B cell (primary cell): ENCODE data around the gene DIRAS3. TPM values are rescaled to one million over a fixed set of nuclear protein-coding genes. Genes with fewer than 3 reads are reported as not detected.

Source experiments
- ATAC-seq: fragments of 200-7000 bp; cut with Tn5 transposase; one replicate; pipeline ENCODE4 v1.10.0; 2021; ENCODE audit warnings: low read depth, mild to moderate bottlenecking, moderate number of reproducible peaks, moderate library complexity
- CTCF ChIA-PET: fragments of 350-600 bp; sonication (Branson Sonifier 250); formaldehyde crosslinking; loops from one replicate; lab custom pipeline; 2021; ENCODE audit warnings: antibody characterized with exemption, inconsistent platforms; lab: Charles Lee
- POLR2A ChIA-PET: fragments of 350-600 bp; sonication (Branson Sonifier 250); formaldehyde crosslinking; loops from one replicate; lab custom pipeline; 2021; ENCODE audit warnings: antibody characterized with exemption; lab: Charles Lee
- DNase-seq: peaks from one replicate; pipeline ENCODE4 v3.0.0; 2013
- H2AFZ ChIP-seq: 2 replicates; pipeline ENCODE4 v1.6.1; 2012; ENCODE audit warnings: mild to moderate bottlenecking, low read depth, low read length; ENCODE audit not compliant: insufficient read depth, poor library complexity, severe bottlenecking
- H3K27ac ChIP-seq, 2 donors: 1 replicate in 1 of 2; 2 replicates in 1 of 2; pipeline ENCODE4 v1.5.1; 2012 to 2013; ENCODE audit warnings: low read length in 2 of 2, mild to moderate bottlenecking in 2 of 2, moderate library complexity in 1 of 2
- H3K27me3 ChIP-seq, 4 experiments: fragments of 200-600 bp in 1 of 4; sonication (generic) in 1 of 4; replicated peaks in 1 of 4; 1 replicate in 2 of 4; 2 replicates in 2 of 4; pipeline versions ENCODE4 v1.6.1 to v1.7.0; 2013 to 2016; ENCODE audit warnings: low read length in 3 of 4, mild to moderate bottlenecking in 2 of 4, mixed read lengths in 1 of 4, moderate library complexity in 1 of 4; ENCODE audit not compliant: insufficient read depth in 4 of 4, control insufficient read depth in 3 of 4; ENCODE audit errors: control extremely low read depth in 1 of 4
- H3K36me3 ChIP-seq, 2 experiments: replicated peaks in 1 of 2; 1 replicate in 1 of 2; 2 replicates in 1 of 2; pipeline versions ENCODE4 v1.6.1 to v1.7.1; 2013; ENCODE audit warnings: low read length in 1 of 2; ENCODE audit not compliant: insufficient read depth in 2 of 2, control insufficient read depth in 1 of 2; ENCODE audit errors: control extremely low read depth in 1 of 2, extremely low read depth in 1 of 2
- H3K4me1 ChIP-seq, 2 donors: fragments of 200-600 bp in 1 of 2; sonication (generic) in 1 of 2; 1 replicate in 1 of 2; 2 replicates in 1 of 2; pipeline versions ENCODE4 v1.5.1 to v1.6.1; 2013 to 2017; ENCODE audit warnings: low read length in 2 of 2; ENCODE audit not compliant: control insufficient read depth in 2 of 2, insufficient read depth in 2 of 2
- H3K4me2 ChIP-seq: replicated peaks from 2 replicates; pipeline ENCODE3; 2012; ENCODE audit warnings: mild to moderate bottlenecking, low read depth, low read length; ENCODE audit not compliant: poor library complexity, severe bottlenecking
- H3K4me3 ChIP-seq, 5 experiments: fragments of 200-600 bp in 1 of 5; sonication (generic) in 1 of 5; 1 replicate in 3 of 5; 2 replicates in 2 of 5; pipeline versions ENCODE4 v1.5.1 to v1.7.0; 2011 to 2016; ENCODE audit warnings: low read length in 4 of 5, mild to moderate bottlenecking in 4 of 5, low read depth in 2 of 5, control low read depth in 1 of 5, moderate library complexity in 1 of 5; ENCODE audit not compliant: insufficient read depth in 1 of 5; ENCODE audit errors: control extremely low read depth in 1 of 5, extremely low read depth in 1 of 5
- H3K79me2 ChIP-seq: fragments of 200-600 bp; sonication (generic); one replicate; pipeline ENCODE4 v1.6.0; 2016; ENCODE audit warnings: low read length; ENCODE audit not compliant: control insufficient read depth, insufficient read depth
- H3K9ac ChIP-seq: fragments of 200-600 bp; sonication (generic); 2 replicates; pipeline ENCODE4 v1.6.1; 2017; ENCODE audit warnings: mild to moderate bottlenecking, low read length, moderate library complexity
- H3K9me3 ChIP-seq, 3 donors: one replicate each; pipeline versions ENCODE4 v1.6.1 to v1.7.1; 2013; ENCODE audit warnings: low read length in 2 of 3; ENCODE audit not compliant: control insufficient read depth in 2 of 3, insufficient read depth in 1 of 3; ENCODE audit errors: control extremely low read depth in 1 of 3
- H4K20me1 ChIP-seq: 2 replicates; pipeline ENCODE4 v1.6.0; 2012; ENCODE audit warnings: mild to moderate bottlenecking, low read length; ENCODE audit not compliant: insufficient read depth, control insufficient read depth, poor library complexity, severe bottlenecking
- H3K27ac Mint-ChIP-seq: one replicate; pipeline ENCODE4 v1.8.0; 2021; ENCODE audit warnings: mixed read lengths
- H3K27me3 Mint-ChIP-seq: one replicate; pipeline ENCODE4 v1.8.0; 2021; ENCODE audit warnings: mixed read lengths
- H3K4me1 Mint-ChIP-seq: one replicate; pipeline ENCODE4 v1.8.0; 2021; ENCODE audit warnings: mixed read lengths
- H3K4me3 Mint-ChIP-seq: one replicate; pipeline ENCODE4 v1.8.0; 2021; ENCODE audit warnings: mixed read lengths
- H3K9me3 Mint-ChIP-seq: one replicate; pipeline ENCODE4 v1.8.0; 2022; ENCODE audit warnings: mixed read lengths; ENCODE audit not compliant: insufficient read depth
- EZH2 ChIP-seq: IDR thresholded peaks from 2 replicates; pipeline ENCODE4 v1.6.1; 2012; ENCODE audit warnings: borderline replicate concordance, low read depth, mild to moderate bottlenecking, moderate library complexity, low read length; ENCODE audit not compliant: insufficient read depth, poor library complexity, severe bottlenecking
- WGBS: methylation state at CpG from one replicate; pipeline ENCODE4 v1.1.5; 2013; ENCODE audit warnings: missing lambda C conversion rate; ENCODE audit not compliant: insufficient coverage; 5-methylcytosine and 5-hydroxymethylcytosine counted together
- intact Hi-C: fragments of 100-400 bp; cut with micrococcal nuclease; formaldehyde crosslinking; loops from one replicate; pipeline ENCODE4 v1.10.0; 2022
- polyA plus RNA-seq: library from polyadenylated mRNA; depleted of rRNA; stranded (reverse); fragments of >200 nt; gene quantifications from 2 replicates; pipeline ENCODE4 v1.2.3, GENCODE V29; 2012
- total RNA-seq, 2 donors: library from RNA; stranded (reverse); fragments of 120-200 nt in 1 of 2; gene quantifications; 1 replicate in 1 of 2; 2 replicates in 1 of 2; pipeline versions ENCODE4 v1.2.3 to v1.2.4, GENCODE V29; 2013 to 2022
- TF ChIP-seq, protein P1 (sequence below): fragments of 200-600 bp; IDR thresholded peaks from one replicate; pipeline ENCODE4 v1.8.0; 2022; ENCODE audit warnings: antibody characterized with exemption, mild to moderate bottlenecking

Gene DIRAS3
- total and polyA plus RNA-seq, 2 donors (not counting 1 experiment from before 2014, with no cell fraction given), result not detected

DNA sequence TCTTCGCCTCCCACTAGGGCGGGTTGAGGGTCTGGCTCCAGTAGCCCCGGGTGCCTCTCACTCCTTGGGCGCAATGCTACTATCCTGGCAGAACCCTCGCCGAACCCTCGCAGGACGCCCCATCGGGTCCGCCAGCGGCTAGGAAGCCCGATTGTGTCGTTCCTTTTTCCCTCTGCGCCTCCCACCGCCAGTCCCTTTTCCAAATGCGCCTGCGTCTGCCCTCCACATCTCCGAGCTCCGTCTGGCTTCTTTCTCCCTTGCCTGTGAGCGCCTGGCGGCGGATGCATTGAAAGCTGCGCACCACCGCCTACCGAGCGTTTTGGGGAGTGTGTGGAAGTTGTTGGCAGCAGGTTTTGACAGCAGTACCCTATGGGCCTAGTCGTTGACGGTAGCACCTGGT is 1.0 kb upstream of the DIRAS3 start:
- ATAC-seq (no peak), DNase-seq (no peak)
- WGBS, result 69% methylated on average over 25 of the region's 28 CpGs
- H3K4me2 ChIP-seq, result no peak overlapping the region
- intact Hi-C loops, result no loop called here
- ChIA-PET CTCF (no interaction called here), POLR2A (no interaction called here)
- no peaks in the 10 kb centered on the region for H3K36me3 ChIP-seq
- H3K27ac ChIP-seq, result no peak overlapping the region
- Mint-ChIP-seq H3K4me3 (no peak overlapping the region), H3K9me3 (no peaks in the 10 kb centered on the region), H3K27ac (no peak overlapping the region), H3K4me1 (no peaks in the 10 kb centered on the region), H3K27me3 (peaks cover 15% of the 10 kb centered on the region)
- peaks cover 0 to 2% (median 0%) of the 10 kb centered on the region in 4 experiments for H3K27me3 ChIP-seq
- no peaks in the 10 kb centered on the region for H3K79me2 ChIP-seq
- H3K9me3 ChIP-seq, result peaks cover 0 to 27% (median 0%) of the 10 kb centered on the region in 3 donors
- no peak overlapping the region for H2AFZ ChIP-seq
- H3K9ac ChIP-seq, result no peak overlapping the region
- no peaks in the 10 kb centered on the region for H3K4me1 ChIP-seq
- no peaks in the 10 kb centered on the region for H4K20me1 ChIP-seq
- TF ChIP-seq EZH2, result no peak
- TF ChIP-seq, protein P1, sequence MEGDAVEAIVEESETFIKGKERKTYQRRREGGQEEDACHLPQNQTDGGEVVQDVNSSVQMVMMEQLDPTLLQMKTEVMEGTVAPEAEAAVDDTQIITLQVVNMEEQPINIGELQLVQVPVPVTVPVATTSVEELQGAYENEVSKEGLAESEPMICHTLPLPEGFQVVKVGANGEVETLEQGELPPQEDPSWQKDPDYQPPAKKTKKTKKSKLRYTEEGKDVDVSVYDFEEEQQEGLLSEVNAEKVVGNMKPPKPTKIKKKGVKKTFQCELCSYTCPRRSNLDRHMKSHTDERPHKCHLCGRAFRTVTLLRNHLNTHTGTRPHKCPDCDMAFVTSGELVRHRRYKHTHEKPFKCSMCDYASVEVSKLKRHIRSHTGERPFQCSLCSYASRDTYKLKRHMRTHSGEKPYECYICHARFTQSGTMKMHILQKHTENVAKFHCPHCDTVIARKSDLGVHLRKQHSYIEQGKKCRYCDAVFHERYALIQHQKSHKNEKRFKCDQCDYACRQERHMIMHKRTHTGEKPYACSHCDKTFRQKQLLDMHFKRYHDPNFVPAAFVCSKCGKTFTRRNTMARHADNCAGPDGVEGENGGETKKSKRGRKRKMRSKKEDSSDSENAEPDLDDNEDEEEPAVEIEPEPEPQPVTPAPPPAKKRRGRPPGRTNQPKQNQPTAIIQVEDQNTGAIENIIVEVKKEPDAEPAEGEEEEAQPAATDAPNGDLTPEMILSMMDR, result no peak
- H3K4me3 ChIP-seq, result no peak overlapping the region

DNA sequence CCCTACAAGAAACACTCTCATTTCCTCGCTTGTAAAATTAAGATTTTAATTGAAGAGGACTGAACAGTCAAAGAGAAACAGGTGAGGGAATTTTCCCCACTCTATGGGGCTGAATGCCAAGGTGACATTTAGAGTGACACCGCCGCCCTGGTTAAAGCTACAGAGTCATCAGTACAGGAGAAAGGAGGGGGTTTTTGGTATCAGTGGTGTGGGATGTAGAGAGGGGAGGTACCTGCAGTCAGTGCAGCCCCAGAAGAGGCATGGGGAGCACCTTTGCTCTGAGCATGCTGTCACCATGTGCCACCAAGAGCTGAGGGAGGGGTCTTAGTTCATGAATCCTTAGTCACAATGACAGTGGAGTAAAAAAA is 2.8 kb downstream of the DIRAS3 start:
- Mint-ChIP-seq H3K4me1 (no peaks in the 10 kb centered on the region), H3K27me3 (peaks cover 18% of the 10 kb centered on the region), H3K27ac (no peak overlapping the region), H3K4me3 (no peak overlapping the region), H3K9me3 (no peaks in the 10 kb centered on the region)
- ChIA-PET POLR2A (no interaction called here), CTCF (no interaction called here)
- Histone ChIP-seq H3K9ac (no peak overlapping the region), H3K36me3 (no peaks in the 10 kb centered on the region), H2AFZ (no peak overlapping the region), H3K9me3 (peaks cover 0 to 31% (median 0%) of the 10 kb centered on the region in 3 donors), H3K79me2 (no peaks in the 10 kb centered on the region), H3K27me3 (peaks cover 0 to 2% (median 0%) of the 10 kb centered on the region in 4 experiments), H3K4me2 (no peak overlapping the region), H3K4me3 (no peak overlapping the region), H4K20me1 (no peaks in the 10 kb centered on the region), H3K4me1 (no peaks in the 10 kb centered on the region), H3K27ac (no peak overlapping the region)
- no peak for ATAC-seq
- intact Hi-C loops, result no loop called here
- no peak for DNase-seq
- no peak for TF ChIP-seq EZH2
- TF ChIP-seq, protein P1, result no peak
- no CpG with 5 or more reads among the region's 3 CpGs for WGBS
